Activated T-helper 1 cell treated with anti-CD3 and anti-CD28 coated beads, Interleukin-12 subunit alpha, Interleukin-12 subunit beta, Interleukin-2, Interleukin-4 antibody, amounts not matched to agents 30 ng/mL and 10 ng/mL and 1 ng/mL, durations not matched to agents 14 hours and 24 hours and 36 hours (primary cell): ENCODE measurements around the gene DPH3. TPM values are rescaled to one million over a fixed set of nuclear protein-coding genes. Genes with fewer than 3 reads are reported as not detected.

Experiments
- DNase-seq: peaks from one replicate; pipeline ENCODE4 v3.0.0; 2021; ENCODE audit warnings: low spot score
- H3K27ac Mint-ChIP-seq: one replicate; pipeline ENCODE4 v1.8.0; 2021; ENCODE audit warnings: mild to moderate bottlenecking, mixed read lengths
- H3K27me3 Mint-ChIP-seq: one replicate; pipeline ENCODE4 v1.8.0; 2022; ENCODE audit warnings: mild to moderate bottlenecking, moderate library complexity, mixed read lengths; ENCODE audit not compliant: insufficient read depth
- H3K36me3 Mint-ChIP-seq: one replicate; pipeline ENCODE4 v1.8.0; 2021; ENCODE audit warnings: low read depth, mixed read lengths
- H3K4me1 Mint-ChIP-seq: one replicate; pipeline ENCODE4 v1.8.0; 2021; ENCODE audit warnings: low read depth, mixed read lengths
- H3K4me3 Mint-ChIP-seq: one replicate; pipeline ENCODE4 v1.8.0; 2021; ENCODE audit warnings: mild to moderate bottlenecking, moderate library complexity, mixed read lengths
- H3K9me3 Mint-ChIP-seq: one replicate; pipeline ENCODE4 v1.8.0; 2021; ENCODE audit warnings: mixed read lengths
- intact Hi-C: fragments of 100-400 bp; cut with micrococcal nuclease; formaldehyde crosslinking; loops from one replicate; pipeline ENCODE4 v1.15.1; 2024
- total RNA-seq: library from RNA; stranded (reverse); gene quantifications from 2 replicates; pipeline ENCODE4 v1.2.3, GENCODE V29; 2022

The DPH3 gene
- total RNA-seq, 1 donor from 2014 or later, result 28.1 TPM

DNA sequence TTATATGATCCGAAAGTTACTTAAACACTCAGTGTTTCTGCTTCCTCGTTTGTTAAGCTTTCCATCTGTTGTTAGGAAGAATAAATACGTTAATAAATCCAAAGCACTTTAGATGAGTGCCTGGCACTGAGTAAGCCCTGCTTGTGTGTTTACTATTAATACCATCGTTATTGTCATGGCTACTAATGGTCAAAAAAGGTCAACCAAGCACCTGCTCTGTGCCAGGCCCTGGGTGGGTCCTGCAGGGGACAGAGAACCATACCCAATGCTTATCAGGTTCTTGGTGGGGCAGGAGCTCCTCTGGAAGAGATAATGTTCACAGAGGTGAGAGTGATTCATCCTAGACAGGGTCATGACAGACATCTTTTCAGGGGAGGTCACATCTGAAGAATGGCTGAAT lies 50.4 kb downstream of the DPH3 start:
- DNase-seq, result no peak
- intact Hi-C loops, result loop anchor here (5.0 kb wide), 1 partner anchor 33 kb away; no protein-coding TSS in a partner anchor
- Mint-ChIP-seq H3K27ac (no peak overlapping the region), H3K4me3 (no peak overlapping the region), H3K27me3 (peaks cover 6% of the 10 kb centered on the region), H3K9me3 (no peaks in the 10 kb centered on the region), H3K36me3 (no peaks in the 10 kb centered on the region), H3K4me1 (no peaks in the 10 kb centered on the region)

DNA sequence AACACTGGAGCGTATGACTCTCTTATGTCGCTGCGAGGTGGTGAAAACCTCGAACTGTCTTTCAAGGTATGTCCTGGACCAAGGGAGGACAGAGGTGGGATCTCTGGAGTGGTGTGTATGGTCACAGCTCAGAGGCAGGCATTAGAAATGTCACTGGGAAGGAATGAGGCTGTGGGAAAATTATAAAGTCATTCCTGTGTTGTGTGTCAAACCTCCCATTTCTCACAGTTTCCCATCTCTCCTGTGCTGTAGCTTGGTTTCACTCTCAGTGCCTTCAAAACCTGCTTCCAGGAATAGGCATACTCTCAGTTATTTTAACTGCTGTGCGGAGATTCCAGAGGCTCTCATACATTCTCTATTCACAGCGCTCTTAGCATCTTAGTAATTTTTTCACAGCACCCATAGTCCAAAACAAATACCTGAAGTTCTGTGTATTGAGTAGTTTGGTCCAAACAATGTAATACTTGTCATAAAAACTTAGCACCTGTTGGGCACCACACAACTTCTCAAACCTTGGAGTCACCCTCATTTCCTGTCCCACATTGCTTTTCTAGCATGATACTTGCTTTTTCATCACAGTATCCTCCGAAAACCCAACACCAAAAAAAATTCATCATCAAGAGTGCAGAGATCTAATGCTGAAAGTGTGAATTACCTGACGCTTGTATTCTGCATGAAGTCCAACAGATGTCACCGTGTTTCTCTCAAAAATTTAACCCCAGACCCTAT lies 53.4 kb downstream of the DPH3 start:
- no peak overlapping the region for H3K27ac Mint-ChIP-seq
- DNase-seq, result no peak
- H3K4me3 Mint-ChIP-seq, result no peak overlapping the region
- H3K4me1 Mint-ChIP-seq, result no peaks in the 10 kb centered on the region
- intact Hi-C loops, result loop anchor here (5.0 kb wide), 1 partner anchor 36 kb away; no protein-coding TSS in a partner anchor
- no peaks in the 10 kb centered on the region for H3K9me3 Mint-ChIP-seq
- no peaks in the 10 kb centered on the region for H3K27me3 Mint-ChIP-seq
- no peaks in the 10 kb centered on the region for H3K36me3 Mint-ChIP-seq

Other genes starting within 250 kb of the DPH3 start
- not detected in 2 replicates for gene GALNT15, start 90.3 kb downstream of the DPH3 start, total RNA-seq
- gene OXNAD1, start 269 bp upstream of the DPH3 start, total RNA-seq, result 29.5 and 31.1 TPM in 2 replicates
- gene RFTN1, start 248.8 kb upstream of the DPH3 start, total RNA-seq, result 97.6 and 97.8 TPM in 2 replicates